HL-60 (cell line): ENCODE data around the gene TEDC2.

Experiments used
- GABPA ChIP-seq: IDR thresholded peaks from 2 replicates; pipeline ENCODE4 v1.6.1; 2012; ENCODE audit warnings: low read depth
- POLR2AphosphoS5 ChIP-seq: IDR thresholded peaks from 2 replicates; pipeline ENCODE4 v1.6.1; 2012; ENCODE audit warnings: low read depth
- SPI1 ChIP-seq: IDR thresholded peaks from 2 replicates; pipeline ENCODE4 v1.6.1; 2012; ENCODE audit warnings: low read depth, mild to moderate bottlenecking, borderline replicate concordance
- TF ChIP-seq, protein P1 (sequence below): IDR thresholded peaks from one replicate; pipeline ENCODE4 v1.5.1; 2011; ENCODE audit warnings: low read length, control low read depth, inconsistent platforms; ENCODE audit not compliant: insufficient read depth
- TF ChIP-seq, protein P2 (sequence below): IDR thresholded peaks from 2 replicates; pipeline ENCODE4 v1.6.1; 2012; ENCODE audit warnings: low read depth; ENCODE audit not compliant: insufficient replicate concordance

DNA sequence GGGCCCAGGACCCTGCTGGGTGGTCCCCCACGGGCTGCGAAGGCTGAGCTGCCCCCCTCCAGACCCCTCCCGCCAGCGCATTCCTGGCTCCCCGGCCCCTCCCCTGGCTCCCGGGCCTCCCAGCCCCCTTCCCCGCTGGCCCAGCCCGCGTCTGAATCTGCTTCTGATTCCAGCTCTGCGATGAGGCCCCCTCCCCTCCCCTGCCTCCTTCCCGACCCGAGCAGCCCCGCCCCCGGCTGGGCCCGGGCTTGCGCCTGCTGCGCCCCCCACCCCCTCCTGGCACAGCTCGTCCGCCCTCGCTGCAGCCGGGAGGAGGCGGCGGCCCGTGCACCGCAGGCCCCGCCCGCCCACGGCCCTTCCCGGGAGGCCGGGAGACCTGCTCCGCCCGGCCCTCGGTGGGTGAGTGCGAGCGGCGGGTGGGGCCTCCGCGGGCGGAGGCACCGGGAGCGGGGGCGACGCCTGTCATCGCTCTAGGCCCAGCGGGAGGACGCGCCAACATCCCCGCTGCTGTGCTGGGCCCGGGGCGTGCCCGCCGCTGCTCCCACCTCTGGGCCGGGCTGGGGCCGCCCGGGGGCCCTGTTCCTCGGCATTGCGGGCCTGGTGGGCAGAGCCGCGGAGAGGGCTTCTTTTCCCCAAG lies 11.2 kb downstream of the TEDC2 start, which contains the start of gene NTN3:
- TF ChIP-seq, protein P1, sequence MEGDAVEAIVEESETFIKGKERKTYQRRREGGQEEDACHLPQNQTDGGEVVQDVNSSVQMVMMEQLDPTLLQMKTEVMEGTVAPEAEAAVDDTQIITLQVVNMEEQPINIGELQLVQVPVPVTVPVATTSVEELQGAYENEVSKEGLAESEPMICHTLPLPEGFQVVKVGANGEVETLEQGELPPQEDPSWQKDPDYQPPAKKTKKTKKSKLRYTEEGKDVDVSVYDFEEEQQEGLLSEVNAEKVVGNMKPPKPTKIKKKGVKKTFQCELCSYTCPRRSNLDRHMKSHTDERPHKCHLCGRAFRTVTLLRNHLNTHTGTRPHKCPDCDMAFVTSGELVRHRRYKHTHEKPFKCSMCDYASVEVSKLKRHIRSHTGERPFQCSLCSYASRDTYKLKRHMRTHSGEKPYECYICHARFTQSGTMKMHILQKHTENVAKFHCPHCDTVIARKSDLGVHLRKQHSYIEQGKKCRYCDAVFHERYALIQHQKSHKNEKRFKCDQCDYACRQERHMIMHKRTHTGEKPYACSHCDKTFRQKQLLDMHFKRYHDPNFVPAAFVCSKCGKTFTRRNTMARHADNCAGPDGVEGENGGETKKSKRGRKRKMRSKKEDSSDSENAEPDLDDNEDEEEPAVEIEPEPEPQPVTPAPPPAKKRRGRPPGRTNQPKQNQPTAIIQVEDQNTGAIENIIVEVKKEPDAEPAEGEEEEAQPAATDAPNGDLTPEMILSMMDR = no peak
- TF ChIP-seq POLR2AphosphoS5 = no peak
- TF ChIP-seq SPI1 = no peak
- TF ChIP-seq, protein P2, sequence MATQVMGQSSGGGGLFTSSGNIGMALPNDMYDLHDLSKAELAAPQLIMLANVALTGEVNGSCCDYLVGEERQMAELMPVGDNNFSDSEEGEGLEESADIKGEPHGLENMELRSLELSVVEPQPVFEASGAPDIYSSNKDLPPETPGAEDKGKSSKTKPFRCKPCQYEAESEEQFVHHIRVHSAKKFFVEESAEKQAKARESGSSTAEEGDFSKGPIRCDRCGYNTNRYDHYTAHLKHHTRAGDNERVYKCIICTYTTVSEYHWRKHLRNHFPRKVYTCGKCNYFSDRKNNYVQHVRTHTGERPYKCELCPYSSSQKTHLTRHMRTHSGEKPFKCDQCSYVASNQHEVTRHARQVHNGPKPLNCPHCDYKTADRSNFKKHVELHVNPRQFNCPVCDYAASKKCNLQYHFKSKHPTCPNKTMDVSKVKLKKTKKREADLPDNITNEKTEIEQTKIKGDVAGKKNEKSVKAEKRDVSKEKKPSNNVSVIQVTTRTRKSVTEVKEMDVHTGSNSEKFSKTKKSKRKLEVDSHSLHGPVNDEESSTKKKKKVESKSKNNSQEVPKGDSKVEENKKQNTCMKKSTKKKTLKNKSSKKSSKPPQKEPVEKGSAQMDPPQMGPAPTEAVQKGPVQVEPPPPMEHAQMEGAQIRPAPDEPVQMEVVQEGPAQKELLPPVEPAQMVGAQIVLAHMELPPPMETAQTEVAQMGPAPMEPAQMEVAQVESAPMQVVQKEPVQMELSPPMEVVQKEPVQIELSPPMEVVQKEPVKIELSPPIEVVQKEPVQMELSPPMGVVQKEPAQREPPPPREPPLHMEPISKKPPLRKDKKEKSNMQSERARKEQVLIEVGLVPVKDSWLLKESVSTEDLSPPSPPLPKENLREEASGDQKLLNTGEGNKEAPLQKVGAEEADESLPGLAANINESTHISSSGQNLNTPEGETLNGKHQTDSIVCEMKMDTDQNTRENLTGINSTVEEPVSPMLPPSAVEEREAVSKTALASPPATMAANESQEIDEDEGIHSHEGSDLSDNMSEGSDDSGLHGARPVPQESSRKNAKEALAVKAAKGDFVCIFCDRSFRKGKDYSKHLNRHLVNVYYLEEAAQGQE = no peak
- TF ChIP-seq GABPA = no peak
